ENCODE measurements around the gene DRD3. TPM values are rescaled to one million over a fixed set of nuclear protein-coding genes. Genes with fewer than 3 reads are reported as not detected.

Gene DRD3
- total RNA-seq, 1 experiment from 2014 or later, result not detected

GRCh38 chr3:114132500-114132899 lies 46.4 kb downstream of the DRD3 start:
- in situ Hi-C loops (cut with HindIII; ENCODE audit: low pct_unique_long_range_greater_than_20kb, low sequenced_read_pairs), result no loop called here
- no peak for DNase-seq (ENCODE audit: low read depth)

- DNase-seq (ENCODE audit: low read depth), result no peak
- in situ Hi-C loops (cut with HindIII; ENCODE audit: low pct_unique_long_range_greater_than_20kb, low sequenced_read_pairs), result no loop called here
These were observed 50.0 kb downstream of the DRD3 start for GRCh38 chr3:114128826-114129225.

GRCh38 chr3:114128231-114128630 lies 50.6 kb downstream of the DRD3 start:
- DNase-seq (ENCODE audit: low read depth), result no peak
- in situ Hi-C loops (cut with HindIII; ENCODE audit: low pct_unique_long_range_greater_than_20kb, low sequenced_read_pairs), result no loop called here

- in situ Hi-C loops (cut with HindIII; ENCODE audit: low pct_unique_long_range_greater_than_20kb, low sequenced_read_pairs), result no loop called here
- DNase-seq (ENCODE audit: low read depth), result no peak
These were observed 51.3 kb downstream of the DRD3 start for GRCh38 chr3:114127517-114127916.

GRCh38 chr3:114126461-114126860 lies 52.4 kb downstream of the DRD3 start:
- in situ Hi-C loops (cut with HindIII; ENCODE audit: low pct_unique_long_range_greater_than_20kb, low sequenced_read_pairs), result no loop called here
- no peak for DNase-seq (ENCODE audit: low read depth)

GRCh38 chr3:114122027-114122709 lies 56.7 kb downstream of the DRD3 start:
- in situ Hi-C loops (cut with HindIII; ENCODE audit: low pct_unique_long_range_greater_than_20kb, low sequenced_read_pairs), result no loop called here
- DNase-seq (ENCODE audit: low read depth), result no peak

- DNase-seq (ENCODE audit: low read depth), result no peak
- in situ Hi-C loops (cut with HindIII; ENCODE audit: low pct_unique_long_range_greater_than_20kb, low sequenced_read_pairs), result no loop called here
These were observed 58.6 kb downstream of the DRD3 start for GRCh38 chr3:114120211-114120610.

- DNase-seq (ENCODE audit: low read depth), result no peak
- in situ Hi-C loops (cut with HindIII; ENCODE audit: low pct_unique_long_range_greater_than_20kb, low sequenced_read_pairs), result no loop called here
These were observed 59.1 kb downstream of the DRD3 start for GRCh38 chr3:114119776-114120175.

GRCh38 chr3:114115143-114115542 lies 63.7 kb downstream of the DRD3 start:
- in situ Hi-C loops (cut with HindIII; ENCODE audit: low pct_unique_long_range_greater_than_20kb, low sequenced_read_pairs), result no loop called here
- DNase-seq (ENCODE audit: low read depth), result no peak

- in situ Hi-C loops (cut with HindIII; ENCODE audit: low pct_unique_long_range_greater_than_20kb, low sequenced_read_pairs), result no loop called here
- DNase-seq (ENCODE audit: low read depth), result no peak
These were observed 64.1 kb downstream of the DRD3 start for GRCh38 chr3:114114719-114115118.

- DNase-seq (ENCODE audit: low read depth), result no peak
- in situ Hi-C loops (cut with HindIII; ENCODE audit: low pct_unique_long_range_greater_than_20kb, low sequenced_read_pairs), result no loop called here
These were observed 66.2 kb downstream of the DRD3 start for GRCh38 chr3:114112696-114113095.

- DNase-seq (ENCODE audit: low read depth), result no peak
- in situ Hi-C loops (cut with HindIII; ENCODE audit: low pct_unique_long_range_greater_than_20kb, low sequenced_read_pairs), result no loop called here
These were observed 67.6 kb downstream of the DRD3 start for GRCh38 chr3:114111060-114111770.

- DNase-seq (ENCODE audit: low read depth), result no peak
- in situ Hi-C loops (cut with HindIII; ENCODE audit: low pct_unique_long_range_greater_than_20kb, low sequenced_read_pairs), result no loop called here
These were observed 68.4 kb downstream of the DRD3 start for GRCh38 chr3:114110439-114110838.

GRCh38 chr3:114108137-114108536 lies 70.7 kb downstream of the DRD3 start:
- in situ Hi-C loops (cut with HindIII; ENCODE audit: low pct_unique_long_range_greater_than_20kb, low sequenced_read_pairs), result no loop called here
- DNase-seq (ENCODE audit: low read depth), result no peak

GRCh38 chr3:114104414-114104813 lies 74.4 kb downstream of the DRD3 start:
- DNase-seq (ENCODE audit: low read depth), result no peak
- in situ Hi-C loops (cut with HindIII; ENCODE audit: low pct_unique_long_range_greater_than_20kb, low sequenced_read_pairs), result no loop called here

GRCh38 chr3:114103858-114104257 lies 75.0 kb downstream of the DRD3 start:
- in situ Hi-C loops (cut with HindIII; ENCODE audit: low pct_unique_long_range_greater_than_20kb, low sequenced_read_pairs), result no loop called here
- DNase-seq (ENCODE audit: low read depth), result no peak

- DNase-seq (ENCODE audit: low read depth), result no peak
- in situ Hi-C loops (cut with HindIII; ENCODE audit: low pct_unique_long_range_greater_than_20kb, low sequenced_read_pairs), result no loop called here
These were observed 75.7 kb downstream of the DRD3 start for GRCh38 chr3:114103181-114103580.

GRCh38 chr3:114101101-114101500 lies 77.8 kb downstream of the DRD3 start:
- DNase-seq (ENCODE audit: low read depth), result no peak
- in situ Hi-C loops (cut with HindIII; ENCODE audit: low pct_unique_long_range_greater_than_20kb, low sequenced_read_pairs), result no loop called here

- DNase-seq (ENCODE audit: low read depth), result no peak
- in situ Hi-C loops (cut with HindIII; ENCODE audit: low pct_unique_long_range_greater_than_20kb, low sequenced_read_pairs), result no loop called here
These were observed 83.1 kb downstream of the DRD3 start for GRCh38 chr3:114095796-114096195.

GRCh38 chr3:114093596-114093995 lies 85.3 kb downstream of the DRD3 start:
- in situ Hi-C loops (cut with HindIII; ENCODE audit: low pct_unique_long_range_greater_than_20kb, low sequenced_read_pairs), result no loop called here
- DNase-seq (ENCODE audit: low read depth), result peak; percentile 7

All from Caki2 (cell line).